ENCODE measurements around the gene HSD17B3.

Gene HSD17B3

DNA sequence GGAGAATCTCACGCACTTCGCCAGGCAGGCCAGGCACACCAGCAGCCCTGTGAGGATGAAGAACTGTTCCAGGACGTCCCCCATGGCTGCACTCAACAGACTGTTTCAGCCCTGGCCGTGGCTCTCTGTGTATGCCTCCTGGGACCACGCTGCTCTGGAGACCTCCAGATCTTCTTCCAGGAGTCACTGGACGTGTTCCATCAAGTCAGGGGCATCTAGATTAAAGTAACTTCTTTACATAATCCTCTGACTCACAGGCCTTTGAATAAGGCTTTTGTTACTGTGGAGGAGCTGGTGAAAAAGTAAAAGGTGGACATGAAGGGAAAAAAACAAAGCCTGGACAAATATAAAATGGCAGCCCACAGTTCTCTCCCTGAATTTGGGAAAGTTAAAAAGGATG is at the start of gene HSD17B3:
Gene HSD17B3 (minus strand): TSS at position 156 of the 400 bp plus-strand sequence. CDS start 72 bp downstream, at position 84.
- Mint-ChIP-seq H3K36me3 (no peaks in the 10 kb centered on the region), H3K9me3 (peaks cover 5 to 8% of the 10 kb centered on the region in 2 donors), H3K27me3 (peaks cover 11 to 14% of the 10 kb centered on the region in 2 donors), H3K4me3 (no peak within 1 kb of the TSS), H3K27ac (no peak within 1 kb of the TSS), H3K4me1 (no peaks in the 10 kb centered on the region)
- DNase-seq (no peak), ATAC-seq (replicated peaks) (no peak)

GRCh38 chr9:96350866-96351265 is 48.9 kb upstream of the HSD17B3 start:
- H3K4me3 Mint-ChIP-seq, result no peak overlapping the region

GRCh38 chr9:96348261-96348660 is 46.3 kb upstream of the HSD17B3 start:
- no peak for DNase-seq
- peaks cover 2 to 7% of the 10 kb centered on the region in 2 donors for H3K9me3 Mint-ChIP-seq
- peaks cover 0 to 7% of the 10 kb centered on the region in 2 donors for H3K36me3 Mint-ChIP-seq
- H3K27ac Mint-ChIP-seq, result no peak overlapping the region
- H3K4me1 Mint-ChIP-seq, result no peaks in the 10 kb centered on the region
- no peak overlapping the region for H3K4me3 Mint-ChIP-seq
- ATAC-seq (replicated peaks), result no peak
- H3K27me3 Mint-ChIP-seq, result no peaks in the 10 kb centered on the region

More at GRCh38 chr9:96350866-96351265, 48.9 kb upstream of the HSD17B3 start:
- H3K9me3 Mint-ChIP-seq, result peaks cover 2 to 7% of the 10 kb centered on the region in 2 donors
- DNase-seq (no peak), ATAC-seq (replicated peaks) (no peak)
- no peaks in the 10 kb centered on the region for H3K4me1 Mint-ChIP-seq
- no peaks in the 10 kb centered on the region for H3K27me3 Mint-ChIP-seq
- H3K36me3 Mint-ChIP-seq, result peaks cover 0 to 7% of the 10 kb centered on the region in 2 donors
- H3K27ac Mint-ChIP-seq, result no peak overlapping the region

- Mint-ChIP-seq H3K4me3 (no peak overlapping the region), H3K9me3 (peaks cover 2 to 7% of the 10 kb centered on the region in 2 donors), H3K27ac (no peak overlapping the region), H3K4me1 (no peaks in the 10 kb centered on the region), H3K27me3 (no peaks in the 10 kb centered on the region), H3K36me3 (peaks cover 0 to 7% of the 10 kb centered on the region in 2 donors)
- ATAC-seq (replicated peaks), result no peak
- DNase-seq, result no peak
Measured at GRCh38 chr9:96345551-96345950, 43.6 kb upstream of the HSD17B3 start.

DNA sequence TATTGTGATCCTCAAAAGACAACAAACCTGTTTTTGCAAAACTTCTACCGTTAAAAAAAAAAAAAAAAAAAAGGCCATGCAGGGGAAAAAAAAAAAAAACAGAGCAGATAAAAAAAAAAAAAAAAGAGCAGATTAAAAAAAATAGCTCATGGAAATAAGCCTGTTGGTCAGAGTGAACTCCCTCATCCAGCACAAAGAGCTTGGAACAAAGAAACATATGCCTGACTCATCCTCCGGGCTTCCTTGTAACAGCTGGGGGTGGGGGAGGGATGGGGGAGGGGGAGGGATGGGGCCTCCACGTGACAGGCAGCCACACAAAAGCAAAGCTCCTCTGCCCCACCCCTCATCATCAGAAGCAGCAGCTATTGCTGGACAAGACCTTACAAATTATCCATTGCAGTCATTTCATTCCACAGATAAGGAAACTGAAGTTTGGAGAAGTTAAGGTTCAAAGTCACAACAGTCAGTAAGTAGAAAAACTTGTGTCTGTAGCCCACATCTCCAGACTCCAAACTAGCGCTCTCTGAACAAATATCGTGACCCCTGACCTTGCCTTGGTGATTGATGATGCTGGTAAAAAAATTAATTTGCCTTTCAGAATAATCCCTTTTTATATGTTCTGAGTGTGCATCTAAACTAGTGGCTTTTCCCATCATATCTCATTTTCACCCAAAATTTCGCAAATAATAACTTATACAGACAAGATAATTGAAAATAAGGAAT is 42.6 kb upstream of the HSD17B3 start:
- H3K4me3 Mint-ChIP-seq, result no peak overlapping the region
- H3K27me3 Mint-ChIP-seq, result no peaks in the 10 kb centered on the region
- no peak overlapping the region for H3K27ac Mint-ChIP-seq
- DNase-seq (no peak), ATAC-seq (replicated peaks) (no peak)
- peaks cover 0 to 7% of the 10 kb centered on the region in 2 donors for H3K36me3 Mint-ChIP-seq
- H3K4me1 Mint-ChIP-seq, result no peaks in the 10 kb centered on the region
- H3K9me3 Mint-ChIP-seq, result peaks cover 2 to 7% of the 10 kb centered on the region in 2 donors

DNA sequence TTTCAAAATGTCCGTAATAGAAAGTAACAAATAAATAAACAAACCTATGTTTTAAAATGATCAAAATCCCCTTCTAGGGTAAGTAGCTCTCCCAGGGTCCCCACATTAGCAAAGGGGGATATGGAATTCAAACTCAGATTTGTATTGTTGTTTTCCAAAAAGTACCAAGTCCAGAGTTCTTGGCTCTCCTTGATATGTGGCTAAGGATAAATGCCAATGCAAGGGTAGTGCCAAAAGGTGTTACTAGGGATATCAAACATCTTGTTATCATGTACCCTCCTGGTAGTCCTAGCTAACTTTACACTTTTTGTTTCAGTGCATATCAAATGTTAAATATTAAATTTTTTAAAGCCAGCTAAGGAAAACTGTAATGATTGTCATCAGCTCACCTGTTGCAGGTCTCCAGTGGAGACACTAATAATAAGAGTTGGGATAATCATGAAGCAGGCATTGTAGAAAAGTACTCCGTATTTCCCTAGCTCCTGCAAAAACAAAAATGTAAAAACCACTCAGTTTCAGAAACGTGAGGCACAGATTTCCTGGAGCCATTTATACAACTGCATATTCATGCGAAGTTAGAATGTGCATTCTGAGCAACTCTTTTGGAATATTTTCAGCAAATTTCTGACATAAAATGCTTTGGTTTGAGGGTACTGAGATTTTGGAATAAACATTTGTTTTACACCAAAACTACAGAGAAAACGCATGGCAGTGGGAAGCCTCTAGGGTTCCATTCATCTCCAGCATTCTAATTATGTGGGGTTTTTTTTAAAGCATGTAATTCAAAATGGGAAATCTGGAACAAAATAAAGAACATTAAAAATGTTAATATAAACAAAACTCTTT is 41.8 kb upstream of the HSD17B3 start:
- Mint-ChIP-seq H3K36me3 (peaks cover 0 to 7% of the 10 kb centered on the region in 2 donors), H3K4me3 (no peak overlapping the region), H3K27ac (no peak overlapping the region), H3K9me3 (peaks cover 2 to 7% of the 10 kb centered on the region in 2 donors), H3K27me3 (no peaks in the 10 kb centered on the region), H3K4me1 (no peaks in the 10 kb centered on the region)
- DNase-seq (no peak), ATAC-seq (replicated peaks) (no peak)

DNA sequence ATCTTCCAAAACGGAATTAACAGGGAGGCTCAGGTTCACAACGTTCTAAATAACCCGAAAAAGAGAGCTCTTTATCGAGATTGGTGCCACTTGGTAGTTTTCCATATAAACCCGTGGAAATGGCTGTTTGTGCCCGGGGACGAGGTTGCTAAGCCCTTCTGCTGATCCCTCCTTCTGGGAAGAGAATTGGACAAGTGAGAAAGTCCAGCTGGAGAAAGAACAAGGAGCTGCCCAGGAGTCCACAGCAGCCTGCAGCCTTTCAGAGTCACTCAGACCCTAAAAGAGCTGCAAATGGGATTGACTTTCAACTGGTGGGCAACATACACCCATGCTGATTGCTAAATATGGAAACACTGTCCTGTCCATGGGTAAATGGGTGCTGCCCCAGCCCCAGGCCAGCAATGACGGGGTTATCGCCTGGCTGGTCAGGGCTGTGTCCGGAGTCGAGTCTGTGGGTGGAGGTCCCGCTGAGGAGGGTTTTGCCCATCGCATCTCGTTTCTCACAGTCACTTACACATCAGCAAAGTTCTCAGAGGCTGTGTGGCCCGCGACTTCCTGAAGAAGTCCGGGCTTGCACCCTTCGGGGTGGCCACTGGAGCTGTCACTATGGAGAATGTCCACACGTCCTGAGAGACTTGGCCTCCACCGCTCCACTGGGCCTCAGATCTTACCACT is 40.7 kb upstream of the HSD17B3 start:
- no peak overlapping the region for H3K27ac Mint-ChIP-seq
- H3K4me3 Mint-ChIP-seq, result no peak overlapping the region
- ATAC-seq (replicated peaks), result no peak
- H3K4me1 Mint-ChIP-seq, result no peaks in the 10 kb centered on the region
- DNase-seq, result no peak
- no peaks in the 10 kb centered on the region for H3K9me3 Mint-ChIP-seq
- H3K27me3 Mint-ChIP-seq, result no peaks in the 10 kb centered on the region
- no peaks in the 10 kb centered on the region for H3K36me3 Mint-ChIP-seq

DNA sequence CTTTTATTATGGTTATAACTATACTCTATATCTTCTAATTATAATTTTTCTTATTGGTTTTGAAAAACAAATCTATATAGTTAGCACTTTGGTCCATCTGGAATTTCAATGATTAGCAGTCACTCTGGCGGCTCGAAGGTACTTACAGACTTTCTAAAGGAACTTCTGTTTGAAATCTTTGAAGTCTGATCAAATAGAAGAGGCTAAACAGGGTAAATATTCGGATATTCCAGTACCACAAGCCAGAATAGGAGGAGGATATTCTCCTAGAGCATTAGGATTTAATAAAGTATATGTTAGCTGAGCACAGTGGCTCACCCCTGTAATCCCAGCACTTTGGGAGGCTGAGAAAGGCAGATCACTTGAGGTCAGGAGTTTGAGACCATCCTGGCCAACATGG is 38.7 kb upstream of the HSD17B3 start:
- no peak overlapping the region for H3K27ac Mint-ChIP-seq
- ATAC-seq (replicated peaks), result no peak

GRCh38 chr9:96338299-96338698 is 36.3 kb upstream of the HSD17B3 start:
- H3K9me3 Mint-ChIP-seq, result no peaks in the 10 kb centered on the region
- H3K27me3 Mint-ChIP-seq, result no peaks in the 10 kb centered on the region
- no peaks in the 10 kb centered on the region for H3K4me1 Mint-ChIP-seq
- ATAC-seq (replicated peaks), result no peak
- no peak for DNase-seq
- H3K4me3 Mint-ChIP-seq, result no peak overlapping the region
- no peak overlapping the region for H3K27ac Mint-ChIP-seq
- no peaks in the 10 kb centered on the region for H3K36me3 Mint-ChIP-seq

More for the DNA sequence above, 38.7 kb upstream of the HSD17B3 start:
- Mint-ChIP-seq H3K4me1 (no peaks in the 10 kb centered on the region), H3K27me3 (no peaks in the 10 kb centered on the region), H3K4me3 (no peak overlapping the region), H3K9me3 (no peaks in the 10 kb centered on the region), H3K36me3 (no peaks in the 10 kb centered on the region)
- no peak for DNase-seq

DNA sequence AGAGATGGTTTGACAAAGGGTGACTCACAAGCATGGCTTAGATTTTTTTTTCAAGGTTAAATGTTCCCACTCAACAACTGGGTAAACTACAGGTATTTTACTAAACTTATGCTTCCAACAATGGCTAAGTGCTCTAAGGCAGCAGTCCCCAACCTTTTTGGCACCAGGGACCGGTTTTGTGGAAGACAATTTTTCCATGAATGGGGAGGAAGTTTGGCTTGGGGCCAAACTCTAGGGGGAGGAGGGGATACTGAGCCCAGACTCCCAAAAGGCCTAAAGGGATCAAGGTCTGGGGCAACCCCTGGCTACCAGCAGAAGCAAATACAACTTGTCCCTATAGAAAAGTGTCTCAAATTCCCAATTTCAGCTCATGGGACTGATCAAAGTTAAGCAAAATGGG is 32.0 kb upstream of the HSD17B3 start:
- no peaks in the 10 kb centered on the region for H3K4me1 Mint-ChIP-seq
- DNase-seq (no peak), ATAC-seq (replicated peaks) (no peak)
- H3K9me3 Mint-ChIP-seq, result no peaks in the 10 kb centered on the region
- H3K4me3 Mint-ChIP-seq, result no peak overlapping the region
- H3K36me3 Mint-ChIP-seq, result no peaks in the 10 kb centered on the region
- peaks cover 0 to 4% of the 10 kb centered on the region in 2 donors for H3K27me3 Mint-ChIP-seq
- H3K27ac Mint-ChIP-seq, result no peak overlapping the region

- no peak overlapping the region for H3K4me3 Mint-ChIP-seq
- no peaks in the 10 kb centered on the region for H3K4me1 Mint-ChIP-seq
- no peak for DNase-seq
- no peaks in the 10 kb centered on the region for H3K36me3 Mint-ChIP-seq
- peaks cover 0 to 4% of the 10 kb centered on the region in 2 donors for H3K27me3 Mint-ChIP-seq
- H3K27ac Mint-ChIP-seq, result no peak overlapping the region
- no peak for ATAC-seq (replicated peaks)
- no peaks in the 10 kb centered on the region for H3K9me3 Mint-ChIP-seq
Measured at GRCh38 chr9:96331236-96331947, 29.4 kb upstream of the HSD17B3 start.

GRCh38 chr9:96327694-96328352 is 25.8 kb upstream of the HSD17B3 start:
- Mint-ChIP-seq H3K9me3 (no peaks in the 10 kb centered on the region), H3K27me3 (peaks cover 0 to 4% of the 10 kb centered on the region in 2 donors), H3K4me3 (no peak overlapping the region), H3K4me1 (no peaks in the 10 kb centered on the region), H3K36me3 (no peaks in the 10 kb centered on the region), H3K27ac (no peak overlapping the region)
- ATAC-seq (replicated peaks) (peak; percentile 66 to 71), DNase-seq (peak; percentile 40)

GRCh38 chr9:96323169-96323568 is 21.2 kb upstream of the HSD17B3 start:
- DNase-seq (no peak), ATAC-seq (replicated peaks) (no peak)
- Mint-ChIP-seq H3K4me1 (no peaks in the 10 kb centered on the region), H3K9me3 (no peaks in the 10 kb centered on the region), H3K36me3 (no peaks in the 10 kb centered on the region), H3K27me3 (no peaks in the 10 kb centered on the region), H3K4me3 (no peak overlapping the region), H3K27ac (no peak overlapping the region)

All from stimulated activated naive B cell treated with anti-CD40 and anti-IgM and Interleukin-4, amounts not matched to agents 10 μg/mL and 1 μg/mL and 100 μg/mL, for 72 hours (primary cell).